GM12878 (cell line): ENCODE data around the gene KERA. TPM values are rescaled to one million over a fixed set of nuclear protein-coding genes. Genes with fewer than 3 reads are reported as not detected.

Experiments
- BACH1 ChIP-seq: fragments of 450-650 bp; IDR thresholded peaks from 2 replicates; pipeline ENCODE4 v1.6.1; 2017; ENCODE audit warnings: mild to moderate bottlenecking, borderline replicate concordance
- CBX3 ChIP-seq: fragments of 200-600 bp; sonication (generic); IDR thresholded peaks from 2 replicates; pipeline ENCODE4 v1.6.1; 2016; ENCODE audit warnings: low read depth, borderline replicate concordance
- NR2C2 ChIP-seq: IDR thresholded peaks from 2 replicates; pipeline ENCODE4 v1.6.1; 2011; ENCODE audit warnings: borderline replicate concordance, low read depth; ENCODE audit not compliant: control insufficient read depth, insufficient read length
- SUZ12 ChIP-seq: fragments of 200-600 bp; sonication (generic); IDR thresholded peaks from one replicate; pipeline ENCODE4 v1.6.1; 2018; ENCODE audit warnings: antibody characterized with exemption, mild to moderate bottlenecking; ENCODE audit not compliant: unreplicated experiment
- TCF12 ChIP-seq: IDR thresholded peaks from 2 replicates; pipeline ENCODE4 v1.6.1; 2011; ENCODE audit warnings: low read depth, mild to moderate bottlenecking, low read length
- polyA plus RNA-seq, 11 experiments: library from polyadenylated mRNA; depleted of rRNA in 4 of 11; unstranded in 6 of 11; stranded (reverse) in 5 of 11; fragments of >200 nt; fragmentation: Nextera tagmentation in 4 of 11; fragmentation: Illumina TruSeq in 1 of 11; extraction: Ambion mirVana in 4 of 11; extraction: Trizol in 1 of 11; gene quantifications; 1 replicate in 1 of 11; 2 replicates in 10 of 11; pipeline versions ENCODE4 v1.2.1 to v1.2.3, GENCODE V29; 2011 to 2016; ENCODE audit warnings: inconsistent platforms in 2 of 11, missing spikeins in 2 of 11, low read depth in 1 of 11
- total RNA-seq, 4 experiments: library from RNA; depleted of rRNA in 3 of 4; stranded (reverse); fragments of >200 nt in 3 of 4; fragmentation: Illumina TruSeq in 1 of 4; extraction: Trizol in 1 of 4; gene quantifications; 2 replicates each; pipeline versions ENCODE4 v1.2.1 to v1.2.3, GENCODE V29; 2013 to 2021
- TF ChIP-seq, protein P1 (sequence below): IDR thresholded peaks from 2 replicates; pipeline ENCODE4 v1.6.1; 2011; ENCODE audit warnings: mild to moderate bottlenecking, low read depth, low read length, moderate library complexity; ENCODE audit not compliant: insufficient replicate concordance
- TF ChIP-seq, protein P2 (sequence below): fragments of 450-650 bp; IDR thresholded peaks from 2 replicates; pipeline ENCODE4 v1.6.1; 2014; ENCODE audit warnings: mild to moderate bottlenecking
- TF ChIP-seq, protein P3 (sequence below): IDR thresholded peaks from 2 replicates; pipeline ENCODE4 v1.6.1; 2012; ENCODE audit warnings: low read depth, low read length, improper control_type of control experiment
- TF ChIP-seq, protein P4 (sequence below): fragments of 450-650 bp; IDR thresholded peaks from 2 replicates; pipeline ENCODE4 v1.6.1; 2017; ENCODE audit warnings: mild to moderate bottlenecking, moderate library complexity
- TF ChIP-seq, protein P5 (sequence below): fragments of 450-650 bp; IDR thresholded peaks from 2 replicates; pipeline ENCODE4 v1.6.1; 2016; ENCODE audit warnings: mild to moderate bottlenecking

KERA gene
- total and polyA plus RNA-seq, 10 of the 15 experiments (the other 5 are each of a cell fraction or from before 2014, with no cell fraction given) = not detected

DNA sequence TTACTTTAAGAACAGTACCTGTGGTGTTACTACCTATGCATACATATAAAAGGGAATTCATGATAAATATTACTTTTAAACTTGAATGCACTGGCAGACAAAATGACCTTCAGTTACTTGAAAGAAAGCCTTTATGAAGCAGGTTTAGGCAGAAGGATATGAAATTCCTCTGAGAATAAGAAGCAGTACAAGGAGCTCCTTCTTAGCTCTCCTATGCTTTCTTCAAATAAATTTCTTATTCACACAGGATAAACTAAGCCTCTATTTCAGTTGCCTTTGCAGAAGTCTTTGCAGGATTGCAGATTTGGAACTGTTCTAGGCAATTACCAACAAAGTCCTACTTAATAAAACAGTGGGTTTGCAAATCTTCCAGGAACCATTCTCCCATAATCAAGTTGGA is 54.1 kb downstream of the KERA start (continued):
- TF ChIP-seq, protein P1, sequence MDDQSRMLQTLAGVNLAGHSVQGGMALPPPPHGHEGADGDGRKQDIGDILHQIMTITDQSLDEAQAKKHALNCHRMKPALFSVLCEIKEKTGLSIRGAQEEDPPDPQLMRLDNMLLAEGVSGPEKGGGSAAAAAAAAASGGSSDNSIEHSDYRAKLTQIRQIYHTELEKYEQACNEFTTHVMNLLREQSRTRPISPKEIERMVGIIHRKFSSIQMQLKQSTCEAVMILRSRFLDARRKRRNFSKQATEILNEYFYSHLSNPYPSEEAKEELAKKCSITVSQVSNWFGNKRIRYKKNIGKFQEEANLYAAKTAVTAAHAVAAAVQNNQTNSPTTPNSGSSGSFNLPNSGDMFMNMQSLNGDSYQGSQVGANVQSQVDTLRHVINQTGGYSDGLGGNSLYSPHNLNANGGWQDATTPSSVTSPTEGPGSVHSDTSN = no peak
- no peak for TF ChIP-seq NR2C2
- no peak for TF ChIP-seq CBX3
- TF ChIP-seq SUZ12 = no peak
- TF ChIP-seq, protein P2, sequence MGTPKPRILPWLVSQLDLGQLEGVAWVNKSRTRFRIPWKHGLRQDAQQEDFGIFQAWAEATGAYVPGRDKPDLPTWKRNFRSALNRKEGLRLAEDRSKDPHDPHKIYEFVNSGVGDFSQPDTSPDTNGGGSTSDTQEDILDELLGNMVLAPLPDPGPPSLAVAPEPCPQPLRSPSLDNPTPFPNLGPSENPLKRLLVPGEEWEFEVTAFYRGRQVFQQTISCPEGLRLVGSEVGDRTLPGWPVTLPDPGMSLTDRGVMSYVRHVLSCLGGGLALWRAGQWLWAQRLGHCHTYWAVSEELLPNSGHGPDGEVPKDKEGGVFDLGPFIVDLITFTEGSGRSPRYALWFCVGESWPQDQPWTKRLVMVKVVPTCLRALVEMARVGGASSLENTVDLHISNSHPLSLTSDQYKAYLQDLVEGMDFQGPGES = no peak
- no peak for TF ChIP-seq BACH1
- TF ChIP-seq TCF12 = no peak
- TF ChIP-seq, protein P3, sequence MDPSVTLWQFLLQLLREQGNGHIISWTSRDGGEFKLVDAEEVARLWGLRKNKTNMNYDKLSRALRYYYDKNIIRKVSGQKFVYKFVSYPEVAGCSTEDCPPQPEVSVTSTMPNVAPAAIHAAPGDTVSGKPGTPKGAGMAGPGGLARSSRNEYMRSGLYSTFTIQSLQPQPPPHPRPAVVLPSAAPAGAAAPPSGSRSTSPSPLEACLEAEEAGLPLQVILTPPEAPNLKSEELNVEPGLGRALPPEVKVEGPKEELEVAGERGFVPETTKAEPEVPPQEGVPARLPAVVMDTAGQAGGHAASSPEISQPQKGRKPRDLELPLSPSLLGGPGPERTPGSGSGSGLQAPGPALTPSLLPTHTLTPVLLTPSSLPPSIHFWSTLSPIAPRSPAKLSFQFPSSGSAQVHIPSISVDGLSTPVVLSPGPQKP = no peak
- TF ChIP-seq, protein P4, sequence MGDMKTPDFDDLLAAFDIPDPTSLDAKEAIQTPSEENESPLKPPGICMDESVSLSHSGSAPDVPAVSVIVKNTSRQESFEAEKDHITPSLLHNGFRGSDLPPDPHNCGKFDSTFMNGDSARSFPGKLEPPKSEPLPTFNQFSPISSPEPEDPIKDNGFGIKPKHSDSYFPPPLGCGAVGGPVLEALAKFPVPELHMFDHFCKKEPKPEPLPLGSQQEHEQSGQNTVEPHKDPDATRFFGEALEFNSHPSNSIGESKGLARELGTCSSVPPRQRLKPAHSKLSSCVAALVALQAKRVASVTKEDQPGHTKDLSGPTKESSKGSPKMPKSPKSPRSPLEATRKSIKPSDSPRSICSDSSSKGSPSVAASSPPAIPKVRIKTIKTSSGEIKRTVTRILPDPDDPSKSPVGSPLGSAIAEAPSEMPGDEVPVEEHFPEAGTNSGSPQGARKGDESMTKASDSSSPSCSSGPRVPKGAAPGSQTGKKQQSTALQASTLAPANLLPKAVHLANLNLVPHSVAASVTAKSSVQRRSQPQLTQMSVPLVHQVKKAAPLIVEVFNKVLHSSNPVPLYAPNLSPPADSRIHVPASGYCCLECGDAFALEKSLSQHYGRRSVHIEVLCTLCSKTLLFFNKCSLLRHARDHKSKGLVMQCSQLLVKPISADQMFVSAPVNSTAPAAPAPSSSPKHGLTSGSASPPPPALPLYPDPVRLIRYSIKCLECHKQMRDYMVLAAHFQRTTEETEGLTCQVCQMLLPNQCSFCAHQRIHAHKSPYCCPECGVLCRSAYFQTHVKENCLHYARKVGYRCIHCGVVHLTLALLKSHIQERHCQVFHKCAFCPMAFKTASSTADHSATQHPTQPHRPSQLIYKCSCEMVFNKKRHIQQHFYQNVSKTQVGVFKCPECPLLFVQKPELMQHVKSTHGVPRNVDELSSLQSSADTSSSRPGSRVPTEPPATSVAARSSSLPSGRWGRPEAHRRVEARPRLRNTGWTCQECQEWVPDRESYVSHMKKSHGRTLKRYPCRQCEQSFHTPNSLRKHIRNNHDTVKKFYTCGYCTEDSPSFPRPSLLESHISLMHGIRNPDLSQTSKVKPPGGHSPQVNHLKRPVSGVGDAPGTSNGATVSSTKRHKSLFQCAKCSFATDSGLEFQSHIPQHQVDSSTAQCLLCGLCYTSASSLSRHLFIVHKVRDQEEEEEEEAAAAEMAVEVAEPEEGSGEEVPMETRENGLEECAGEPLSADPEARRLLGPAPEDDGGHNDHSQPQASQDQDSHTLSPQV = no peak
- TF ChIP-seq, protein P5, sequence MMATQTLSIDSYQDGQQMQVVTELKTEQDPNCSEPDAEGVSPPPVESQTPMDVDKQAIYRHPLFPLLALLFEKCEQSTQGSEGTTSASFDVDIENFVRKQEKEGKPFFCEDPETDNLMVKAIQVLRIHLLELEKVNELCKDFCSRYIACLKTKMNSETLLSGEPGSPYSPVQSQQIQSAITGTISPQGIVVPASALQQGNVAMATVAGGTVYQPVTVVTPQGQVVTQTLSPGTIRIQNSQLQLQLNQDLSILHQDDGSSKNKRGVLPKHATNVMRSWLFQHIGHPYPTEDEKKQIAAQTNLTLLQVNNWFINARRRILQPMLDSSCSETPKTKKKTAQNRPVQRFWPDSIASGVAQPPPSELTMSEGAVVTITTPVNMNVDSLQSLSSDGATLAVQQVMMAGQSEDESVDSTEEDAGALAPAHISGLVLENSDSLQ = no peak
- TF ChIP-seq, all 136 proteins: peak for 0
